T-helper 2 cell treated with Interferon-gamma antibody and Interleukin-4, amounts not matched to agents 100 ng/mL and 5 ng/mL, for 36 hours (primary cell): Measurements from ENCODE around the gene FAM120A. TPM values are rescaled to one million over a fixed set of nuclear protein-coding genes. Genes with fewer than 3 reads are reported as not detected.

Experiments
- intact Hi-C: fragments of 100-400 bp; cut with micrococcal nuclease; formaldehyde crosslinking; loops from one replicate; pipeline ENCODE4 v1.15.1; 2023
- total RNA-seq: library from RNA; stranded (reverse); gene quantifications from 2 replicates; pipeline ENCODE4 v1.2.3, GENCODE V29; 2022

FAM120A gene
- total RNA-seq, 1 donor from 2014 or later, result 168 TPM

- intact Hi-C loops, result no loop called here
Observed at GRCh38 chr9:93591301-93592007, 140.0 kb downstream of the FAM120A start.

GRCh38 chr9:93592008-93592642 lies 140.6 kb downstream of the FAM120A start:
- intact Hi-C loops, result no loop called here

GRCh38 chr9:93592643-93593021 lies 141.1 kb downstream of the FAM120A start:
- intact Hi-C loops, result no loop called here

GRCh38 chr9:93593144-93593658 lies 141.7 kb downstream of the FAM120A start:
- intact Hi-C loops, result no loop called here

- intact Hi-C loops, result no loop called here
Observed at GRCh38 chr9:93594041-93594756, 142.7 kb downstream of the FAM120A start.

- intact Hi-C loops, result no loop called here
Observed at GRCh38 chr9:93595461-93595860, 144.0 kb downstream of the FAM120A start.

GRCh38 chr9:93595861-93596365 lies 144.4 kb downstream of the FAM120A start:
- intact Hi-C loops, result no loop called here

- intact Hi-C loops, result no loop called here
Observed at GRCh38 chr9:93596399-93596798, 144.9 kb downstream of the FAM120A start.

GRCh38 chr9:93597142-93597706 lies 145.7 kb downstream of the FAM120A start:
- intact Hi-C loops, result no loop called here

GRCh38 chr9:93597871-93598646 lies 146.6 kb downstream of the FAM120A start:
- intact Hi-C loops, result no loop called here

- intact Hi-C loops, result no loop called here
Observed at GRCh38 chr9:93598647-93599241, 147.3 kb downstream of the FAM120A start.

GRCh38 chr9:93599571-93600403 lies 148.3 kb downstream of the FAM120A start:
- intact Hi-C loops, result no loop called here

GRCh38 chr9:93600504-93600903 lies 149.0 kb downstream of the FAM120A start:
- intact Hi-C loops, result no loop called here

- intact Hi-C loops, result no loop called here
Observed at GRCh38 chr9:93601063-93601462, 149.6 kb downstream of the FAM120A start.

- intact Hi-C loops, result no loop called here
Observed at GRCh38 chr9:93601666-93602065, 150.2 kb downstream of the FAM120A start.

GRCh38 chr9:93603011-93603410 lies 151.5 kb downstream of the FAM120A start:
- intact Hi-C loops, result no loop called here

GRCh38 chr9:93603906-93604326 lies 152.4 kb downstream of the FAM120A start:
- intact Hi-C loops, result no loop called here

GRCh38 chr9:93606187-93606586 lies 154.7 kb downstream of the FAM120A start:
- intact Hi-C loops, result no loop called here

- intact Hi-C loops, result no loop called here
Observed at GRCh38 chr9:93610206-93610605, 158.7 kb downstream of the FAM120A start.
